ENCODE results near the gene PPP1R12C.

PPP1R12C gene

DNA sequence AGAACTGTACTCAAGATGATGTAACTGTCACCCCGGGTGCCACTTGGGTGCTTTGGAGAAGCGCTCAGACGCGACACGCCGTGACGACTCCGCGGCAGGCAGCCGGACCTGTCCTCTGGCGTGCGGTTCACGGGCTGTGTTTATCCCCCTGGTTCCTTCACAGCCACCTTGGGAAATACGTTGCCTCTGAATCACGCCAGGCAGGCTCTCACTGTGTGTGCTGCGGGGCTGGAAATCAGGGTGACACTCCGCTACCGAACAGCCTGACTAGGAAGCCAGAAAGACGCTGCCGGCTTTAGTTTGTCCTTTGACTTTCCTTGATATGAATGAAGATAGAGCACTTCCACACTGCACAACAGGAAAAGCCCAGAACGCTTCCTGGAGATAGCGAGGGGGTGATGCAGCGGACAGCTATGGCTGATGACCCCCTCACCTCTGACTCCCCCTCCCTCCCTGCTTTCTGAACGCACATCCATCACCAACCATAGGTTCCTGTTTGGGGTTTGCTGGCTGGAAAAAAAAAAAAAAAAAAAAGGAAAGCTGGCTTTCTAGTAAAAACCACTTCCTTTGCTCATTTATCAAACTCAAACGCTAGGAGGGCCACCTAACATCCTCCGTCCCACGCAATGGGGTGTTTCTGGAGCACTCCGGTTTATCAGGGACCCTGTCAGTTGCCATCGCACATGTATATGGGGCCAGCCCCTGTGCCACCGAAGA, 75.7 kb downstream of the PPP1R12C start:
- no peak for DNase-seq

DNA sequence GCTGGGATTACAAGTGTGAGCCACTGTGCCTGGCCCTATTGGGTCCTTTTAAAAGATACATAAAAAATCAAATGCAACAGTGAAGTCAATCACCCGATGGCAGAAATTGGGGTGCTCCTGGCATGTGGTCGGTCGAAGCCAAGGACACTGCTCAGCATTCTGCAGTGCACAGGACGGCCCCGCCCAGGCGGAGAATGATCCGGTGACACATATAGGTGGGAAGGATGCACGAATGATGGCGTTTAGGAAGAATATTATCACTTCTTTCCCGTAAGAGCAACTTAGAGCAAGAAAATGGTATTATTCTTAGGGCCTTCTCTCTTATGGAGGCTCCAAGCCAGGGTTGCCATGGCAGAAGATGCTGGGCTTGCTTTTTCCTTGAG, 76.2 kb downstream of the PPP1R12C start:
- DNase-seq: no peak

Measured in right hindlimb (tissue), 1 donor.